GM12872 (cell line): ENCODE data around the gene AVP.

Experiments
- CTCF ChIP-seq: IDR thresholded peaks from 3 replicates; pipeline ENCODE4 v1.5.1; 2011; ENCODE audit warnings: low read depth, mild to moderate bottlenecking, low read length, moderate library complexity; ENCODE audit not compliant: insufficient read depth

Gene AVP

GRCh38 chr20:3042625-3043024 lies 41.9 kb downstream of the AVP start:
- no peak for TF ChIP-seq CTCF

- no peak for TF ChIP-seq CTCF
Observed at GRCh38 chr20:3041854-3042409, 42.6 kb downstream of the AVP start.

DNA sequence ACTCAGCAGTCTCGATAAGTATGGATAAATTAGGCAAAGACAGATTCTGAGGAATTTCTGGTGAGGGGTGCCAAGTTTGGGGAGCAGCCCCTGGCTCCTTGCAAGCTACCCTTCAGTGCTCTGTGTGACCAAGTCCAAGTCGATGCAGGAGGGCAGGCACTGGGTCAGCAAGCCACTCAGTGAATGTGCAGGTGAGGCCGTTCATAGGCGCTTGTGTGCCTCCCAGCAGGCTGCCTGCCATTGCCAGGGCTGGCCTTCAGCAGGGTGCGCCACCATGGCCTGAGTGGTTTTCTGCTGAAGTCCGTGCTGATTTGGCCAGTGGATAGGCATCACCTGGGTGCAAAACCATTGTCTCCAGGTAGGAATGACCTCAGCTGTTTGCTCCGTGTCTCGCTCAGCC lies 44.4 kb downstream of the AVP start:
- no peak for TF ChIP-seq CTCF

- no peak for TF ChIP-seq CTCF
Observed at GRCh38 chr20:3039426-3039825, 45.1 kb downstream of the AVP start.

DNA sequence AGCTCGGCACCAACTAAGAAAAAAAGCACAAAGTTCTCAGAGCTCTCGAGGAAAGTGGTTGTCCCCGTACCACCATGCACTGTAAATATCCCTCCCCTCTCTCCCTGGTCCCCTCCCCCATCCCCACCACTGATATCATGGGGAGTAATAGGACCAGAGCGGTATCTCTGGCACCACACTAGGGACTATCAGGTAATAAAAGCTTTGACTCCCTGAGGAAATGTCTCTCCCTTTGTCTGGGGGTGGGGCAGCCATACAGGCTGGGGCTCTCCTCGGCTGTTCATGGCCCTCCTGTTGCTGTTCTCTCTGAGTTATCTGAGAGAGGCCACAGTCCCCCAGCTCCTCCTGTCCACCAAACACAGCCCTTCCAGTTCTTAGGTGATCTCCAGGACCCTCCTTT lies 46.1 kb downstream of the AVP start:
- no peak for TF ChIP-seq CTCF

DNA sequence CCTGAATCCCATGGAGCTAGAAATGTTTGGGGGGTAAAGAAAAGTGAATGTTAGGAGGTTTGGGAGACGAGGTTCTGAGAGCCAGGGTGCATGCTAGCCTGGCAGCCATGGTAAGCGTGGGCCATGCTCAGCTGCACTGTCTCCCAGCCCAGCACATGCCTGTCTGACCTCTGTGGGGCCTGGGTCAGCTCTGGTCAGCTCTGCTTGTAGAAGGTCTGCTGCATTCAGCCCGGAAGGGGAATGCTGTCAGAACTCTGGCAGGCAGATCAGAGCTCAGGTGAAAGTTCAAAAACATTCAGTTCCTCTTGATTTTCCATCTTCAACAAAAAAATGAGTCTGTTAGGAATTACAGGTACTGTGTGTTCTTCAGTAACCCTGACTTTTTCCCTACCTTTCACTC lies 46.9 kb downstream of the AVP start:
- TF ChIP-seq CTCF = no peak

DNA sequence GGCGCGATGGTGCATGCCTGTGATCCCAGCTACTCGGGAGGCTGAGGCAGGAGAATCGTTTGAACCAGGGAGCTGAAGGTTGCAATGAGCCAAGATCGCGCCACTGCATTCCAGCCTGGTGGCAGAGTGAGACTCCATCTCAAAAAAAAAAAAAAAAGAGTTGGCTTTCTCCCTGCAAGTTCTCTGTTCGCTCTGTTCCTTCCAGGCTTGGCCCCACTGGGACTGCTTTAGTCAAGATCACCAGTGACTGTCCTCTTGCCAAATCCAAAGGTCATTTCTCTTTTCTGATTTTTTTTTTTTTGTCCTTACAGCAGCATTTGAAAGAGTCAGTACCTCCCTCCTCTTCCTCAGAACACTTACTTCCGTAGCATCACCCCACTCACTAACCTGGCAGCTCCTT lies 51.9 kb downstream of the AVP start:
- TF ChIP-seq CTCF = no peak
